ENCODE measurements around the gene ATG2B.

GRCh38 chr14:96275177-96276112, 87.7 kb downstream of the ATG2B start:
- no peak for TF ChIP-seq JUN (IDR thresholded peaks at IDR 0.05; ENCODE audit: borderline replicate concordance, insufficient read depth, insufficient read length, low read depth)
- TF ChIP-seq CTCF (IDR thresholded peaks at IDR 0.05; ENCODE audit: extremely low read depth in 1 of 2, insufficient read depth in 1 of 2, low read depth in 1 of 2, low read length in 2 of 2), result peak; percentile 89 to 98
- TF ChIP-seq, protein P1, sequence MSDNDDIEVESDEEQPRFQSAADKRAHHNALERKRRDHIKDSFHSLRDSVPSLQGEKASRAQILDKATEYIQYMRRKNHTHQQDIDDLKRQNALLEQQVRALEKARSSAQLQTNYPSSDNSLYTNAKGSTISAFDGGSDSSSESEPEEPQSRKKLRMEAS (IDR thresholded peaks at IDR 0.05; ENCODE audit: insufficient read depth, insufficient read length), result no peak
- TF ChIP-seq POLR2A (IDR thresholded peaks at IDR 0.05; ENCODE audit: low read depth, low read length), result no peak
- no peak for TF ChIP-seq MYC (IDR thresholded peaks at IDR 0.05; ENCODE audit: low read depth, low read length)
- TF ChIP-seq POLR2AphosphoS5 (IDR thresholded peaks at IDR 0.05; ENCODE audit: insufficient read depth, low read depth, low read length), result no peak
- no peak for TF ChIP-seq EZH2 (IDR thresholded peaks at IDR 0.05; ENCODE audit: borderline replicate concordance, low read depth, low read length, severe bottlenecking)
- no peak for TF ChIP-seq GATA2 (IDR thresholded peaks at IDR 0.05; ENCODE audit: insufficient read depth, insufficient read length, low read depth, low read length)
- no peak for TF ChIP-seq FOS (IDR thresholded peaks at IDR 0.05; ENCODE audit: borderline replicate concordance, insufficient read depth, low read length)

All from endothelial cell of umbilical vein (primary cell).